Inferior parietal cortex (tissue), 1 donor: Measurements from ENCODE around the gene FEM1A.

Experiments used
- DNase-seq: peaks from one replicate; pipeline ENCODE4 v3.0.0-alpha.2; 2016; ENCODE audit errors: extremely low spot score

FEM1A gene

DNA sequence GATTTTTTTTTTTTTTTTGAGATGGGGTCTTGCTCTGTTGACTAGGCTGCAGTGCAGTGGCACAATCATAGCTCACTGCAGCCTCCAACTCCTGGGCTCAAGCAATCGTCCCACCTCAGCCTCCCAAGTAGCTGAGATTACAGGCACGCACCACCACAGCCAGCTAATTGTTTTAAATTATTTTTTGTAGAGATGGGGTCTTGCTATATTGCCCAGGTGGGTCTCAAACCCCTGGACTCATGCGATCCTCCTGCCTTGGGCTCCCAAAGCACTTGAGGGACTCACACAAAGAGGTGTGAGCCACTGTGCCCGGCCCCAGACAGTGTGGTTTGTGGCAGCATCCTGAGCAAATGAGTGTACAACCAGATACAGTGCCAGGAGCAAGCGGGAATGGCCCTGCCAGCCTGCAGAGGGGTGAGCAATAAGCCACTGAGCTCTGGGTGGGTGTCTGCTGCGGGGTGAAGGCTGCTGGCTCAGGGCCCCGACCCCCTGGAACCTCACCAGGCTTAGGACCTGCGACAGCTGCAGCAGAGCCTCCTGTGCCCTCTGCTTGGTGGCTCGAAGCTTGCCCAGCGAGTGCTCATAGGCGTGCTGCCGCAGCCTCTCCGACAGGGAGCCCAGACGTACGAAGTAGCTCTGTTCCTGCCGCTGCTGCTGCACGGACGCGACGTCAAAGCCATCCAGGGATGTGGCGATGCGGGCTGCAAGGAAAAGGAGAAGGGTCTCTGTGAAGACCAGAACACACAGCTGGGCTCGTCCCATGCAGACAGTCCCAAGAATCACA lies 55.8 kb downstream of the FEM1A start:
- no peak for DNase-seq

DNA sequence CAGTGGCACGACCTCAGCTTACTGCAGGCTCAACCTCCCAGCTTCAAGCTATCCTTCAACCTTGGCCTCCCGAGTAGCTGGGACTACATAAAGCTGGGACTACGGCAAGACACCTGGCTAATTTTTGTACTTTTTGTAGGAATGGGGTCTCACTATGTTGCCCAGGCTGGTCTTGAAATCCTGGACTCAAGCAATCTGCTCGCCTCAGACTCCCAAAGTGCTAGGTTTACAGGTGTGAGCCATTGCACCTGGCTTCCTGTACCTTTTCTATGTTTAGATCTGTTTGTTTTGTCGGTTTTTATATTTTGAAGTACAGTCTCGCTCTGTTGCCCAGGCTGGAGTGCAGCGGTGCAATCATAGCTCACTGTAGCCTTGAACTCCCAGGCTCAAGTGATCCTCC lies 57.5 kb downstream of the FEM1A start:
- DNase-seq: no peak
